ENCODE measurements around the gene KLHL1.

KLHL1 gene

DNA sequence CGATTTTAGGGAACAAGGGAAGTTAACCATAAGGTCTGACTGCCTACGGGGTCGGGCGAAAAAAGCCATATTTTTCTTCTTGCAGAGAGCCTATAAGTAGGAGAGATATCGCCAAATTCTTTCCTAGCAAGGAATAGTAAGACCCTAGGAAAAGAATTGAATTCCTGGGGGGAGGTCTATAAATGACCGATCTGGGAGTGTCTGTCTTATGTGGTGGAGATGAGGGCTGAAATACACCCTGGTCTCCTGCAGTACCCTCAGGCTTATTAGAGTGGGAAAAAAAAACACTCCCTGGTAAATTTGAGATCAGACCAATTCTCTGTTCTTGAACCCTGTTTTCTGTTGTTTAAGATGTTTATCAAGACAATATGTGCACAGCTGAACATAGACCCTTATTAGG lies 448.1 kb downstream of the KLHL1 start:
- Mint-ChIP-seq H3K4me1 (no peaks in the 10 kb centered on the region), H3K36me3 (ENCODE audit: low read depth) (peaks cover 5% of the 10 kb centered on the region), H3K27ac (no peak overlapping the region), H3K27me3 (ENCODE audit: low read depth, poor library complexity) (no peaks in the 10 kb centered on the region), H3K4me3 (no peak overlapping the region), H3K9me3 (peaks cover 54% of the 10 kb centered on the region)
- TF ChIP-seq, protein P1, sequence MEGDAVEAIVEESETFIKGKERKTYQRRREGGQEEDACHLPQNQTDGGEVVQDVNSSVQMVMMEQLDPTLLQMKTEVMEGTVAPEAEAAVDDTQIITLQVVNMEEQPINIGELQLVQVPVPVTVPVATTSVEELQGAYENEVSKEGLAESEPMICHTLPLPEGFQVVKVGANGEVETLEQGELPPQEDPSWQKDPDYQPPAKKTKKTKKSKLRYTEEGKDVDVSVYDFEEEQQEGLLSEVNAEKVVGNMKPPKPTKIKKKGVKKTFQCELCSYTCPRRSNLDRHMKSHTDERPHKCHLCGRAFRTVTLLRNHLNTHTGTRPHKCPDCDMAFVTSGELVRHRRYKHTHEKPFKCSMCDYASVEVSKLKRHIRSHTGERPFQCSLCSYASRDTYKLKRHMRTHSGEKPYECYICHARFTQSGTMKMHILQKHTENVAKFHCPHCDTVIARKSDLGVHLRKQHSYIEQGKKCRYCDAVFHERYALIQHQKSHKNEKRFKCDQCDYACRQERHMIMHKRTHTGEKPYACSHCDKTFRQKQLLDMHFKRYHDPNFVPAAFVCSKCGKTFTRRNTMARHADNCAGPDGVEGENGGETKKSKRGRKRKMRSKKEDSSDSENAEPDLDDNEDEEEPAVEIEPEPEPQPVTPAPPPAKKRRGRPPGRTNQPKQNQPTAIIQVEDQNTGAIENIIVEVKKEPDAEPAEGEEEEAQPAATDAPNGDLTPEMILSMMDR (IDR thresholded peaks at IDR 0.05) = no peak
- no peak for DNase-seq

DNA sequence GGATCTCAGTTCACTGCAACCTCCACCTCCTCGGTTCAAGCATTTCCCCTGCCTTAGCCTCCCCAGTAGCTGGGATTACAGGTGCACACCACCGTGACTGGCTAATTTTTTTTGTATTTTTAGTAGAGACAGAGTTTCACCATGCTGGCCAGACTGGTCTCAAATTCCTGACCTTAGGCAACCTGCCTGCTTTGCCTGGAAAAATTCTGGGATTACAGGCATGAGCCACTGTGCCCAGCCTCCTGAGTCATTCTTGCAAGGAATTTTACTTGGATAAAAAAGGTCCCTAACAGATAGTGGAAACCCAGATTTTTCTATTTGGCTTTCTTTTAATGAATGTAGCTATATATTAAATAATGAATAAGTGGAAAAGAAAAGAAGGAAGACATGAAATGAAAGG lies 450.6 kb downstream of the KLHL1 start:
- TF ChIP-seq, protein P1 (IDR thresholded peaks at IDR 0.05) = no peak
- Mint-ChIP-seq H3K4me1 (no peaks in the 10 kb centered on the region), H3K9me3 (peaks cover 54% of the 10 kb centered on the region), H3K4me3 (no peak overlapping the region), H3K36me3 (ENCODE audit: low read depth) (peaks cover 5% of the 10 kb centered on the region), H3K27me3 (ENCODE audit: low read depth, poor library complexity) (no peaks in the 10 kb centered on the region), H3K27ac (no peak overlapping the region)
- DNase-seq = no peak

DNA sequence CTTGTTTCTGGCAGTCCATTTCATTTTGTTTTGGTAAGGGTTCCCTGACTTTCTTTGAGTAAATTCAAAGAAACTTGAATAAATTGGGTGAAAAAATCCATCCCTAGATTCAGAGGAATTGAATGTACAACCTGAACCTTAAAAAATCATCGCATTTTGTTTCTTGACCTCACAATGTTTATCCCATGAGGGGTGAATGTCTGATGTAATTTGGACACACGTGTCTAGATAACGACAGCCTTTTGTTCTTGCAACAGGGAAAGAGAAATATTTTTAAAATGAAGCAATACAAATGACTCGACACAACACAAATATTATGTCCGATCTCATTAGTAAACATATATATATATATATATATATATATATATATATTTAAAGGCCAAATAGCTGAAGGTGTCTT lies 453.9 kb downstream of the KLHL1 start:
- no peak for DNase-seq
- TF ChIP-seq, protein P1 (IDR thresholded peaks at IDR 0.05) = no peak
- Mint-ChIP-seq H3K4me3 (no peak overlapping the region), H3K36me3 (ENCODE audit: low read depth) (no peaks in the 10 kb centered on the region), H3K9me3 (peaks cover 34% of the 10 kb centered on the region), H3K4me1 (no peaks in the 10 kb centered on the region), H3K27ac (no peak overlapping the region), H3K27me3 (ENCODE audit: low read depth, poor library complexity) (no peaks in the 10 kb centered on the region)

Data from nephron progenitor cell (in vitro differentiated cells).